Thymus (tissue), 11 donors: ENCODE results near the gene PKNOX1. TPM values are rescaled to one million over a fixed set of nuclear protein-coding genes. Genes with fewer than 3 reads are reported as not detected.
"Not testable (repeated sequence)": the region's sequence is repeated elsewhere in the genome, so short reads cannot be mapped to it uniquely, and the experiment has no call there.

Experiments
- DNase-seq, 9 donors: peaks; one replicate each; pipeline ENCODE4 v3.0.0-alpha.2; 2013; ENCODE audit warnings: low spot score in 9 of 9, low read depth in 6 of 9, missing footprints in 1 of 9
- H3K27ac ChIP-seq, 2 donors: one replicate each; pipeline ENCODE4 v1.5.1; 2013; ENCODE audit warnings: control low read depth in 1 of 2, low read depth in 1 of 2, low read length in 1 of 2, mild to moderate bottlenecking in 1 of 2, moderate library complexity in 1 of 2
- H3K27me3 ChIP-seq, 2 donors: one replicate each; pipeline ENCODE4 v1.5.1; 2013; ENCODE audit warnings: low read length in 1 of 2; ENCODE audit not compliant: control insufficient read depth in 2 of 2, insufficient read depth in 1 of 2
- H3K36me3 ChIP-seq, 2 donors: one replicate each; pipeline ENCODE4 v1.5.1; 2013; ENCODE audit warnings: low read length in 1 of 2, mild to moderate bottlenecking in 1 of 2, moderate library complexity in 1 of 2; ENCODE audit not compliant: control insufficient read depth in 2 of 2, insufficient read depth in 2 of 2
- H3K4me1 ChIP-seq, 2 donors: one replicate each; pipeline ENCODE4 v1.5.1; 2013; ENCODE audit warnings: low read length in 2 of 2; ENCODE audit not compliant: control insufficient read depth in 2 of 2, insufficient read depth in 2 of 2
- H3K4me3 ChIP-seq, 2 donors: one replicate each; pipeline ENCODE4 v1.5.1; 2013; ENCODE audit warnings: low read length in 2 of 2, control low read depth in 1 of 2, mild to moderate bottlenecking in 1 of 2
- H3K9me3 ChIP-seq, 2 donors: one replicate each; pipeline ENCODE4 v1.5.1; 2013; ENCODE audit warnings: low read length in 1 of 2, mild to moderate bottlenecking in 1 of 2; ENCODE audit not compliant: control insufficient read depth in 2 of 2, insufficient read depth in 1 of 2
- WGBS: extraction: QIAGEN DNeasy Blood & Tissue Kit; methylation state at CpG from one replicate; pipeline ENCODE4 v1.1.7; 2013; 5-methylcytosine and 5-hydroxymethylcytosine counted together
- polyA plus RNA-seq: library from polyadenylated mRNA; stranded (reverse); fragments of 200-250 nt; gene quantifications from one replicate; pipeline ENCODE4 v1.2.3, GENCODE V29; 2013
- total RNA-seq: library from RNA; stranded (reverse); fragments of 120-200 nt; gene quantifications from one replicate; pipeline ENCODE4 v1.2.4, GENCODE V29; 2013
- donor health status: healthy.

The PKNOX1 gene
- total and polyA plus RNA-seq, 2 donors = 10.8 to 13.4 TPM

GRCh38 chr21:43069682-43070081 is 95.3 kb downstream of the PKNOX1 start:
- DNase-seq, H3K27ac ChIP-seq, H3K4me1 ChIP-seq, H3K9me3 ChIP-seq, H3K36me3 ChIP-seq, H3K27me3 ChIP-seq, H3K4me3 ChIP-seq: not testable (repeated sequence)
- no CpG with 5 or more reads among the region's 10 CpGs for WGBS

- not testable (repeated sequence) for H3K27me3 ChIP-seq, H3K9me3 ChIP-seq, DNase-seq, H3K36me3 ChIP-seq, H3K4me3 ChIP-seq, H3K27ac ChIP-seq, H3K4me1 ChIP-seq
- no CpG with 5 or more reads among the region's 11 CpGs for WGBS
Observed at GRCh38 chr21:43072742-43073141, 98.4 kb downstream of the PKNOX1 start.

- DNase-seq = not testable (repeated sequence)
- no CpG with 5 or more reads among the region's 74 CpGs for WGBS
Observed at GRCh38 chr21:43074401-43075169, 100.2 kb downstream of the PKNOX1 start.

GRCh38 chr21:43075170-43076022 is 101.0 kb downstream of the PKNOX1 start, which contains the start of gene CBS:
Gene CBS, minus strand, starts transcription at chr21:43075835. Its CDS starts 3,642 bp downstream, at chr21:43072193.
- not testable (repeated sequence) for H3K27me3 ChIP-seq, H3K4me1 ChIP-seq, H3K9me3 ChIP-seq, DNase-seq, H3K4me3 ChIP-seq, H3K36me3 ChIP-seq, H3K27ac ChIP-seq
- no CpG with 5 or more reads among the region's 84 CpGs for WGBS

More at GRCh38 chr21:43074401-43075169, 100.2 kb downstream of the PKNOX1 start:
- not testable (repeated sequence) for H3K36me3 ChIP-seq, H3K9me3 ChIP-seq, H3K27ac ChIP-seq, H3K27me3 ChIP-seq, H3K4me1 ChIP-seq, H3K4me3 ChIP-seq

GRCh38 chr21:43076023-43076637 is 101.8 kb downstream of the PKNOX1 start:
- WGBS = no CpG with 5 or more reads among the region's 77 CpGs
- not testable (repeated sequence) for H3K27me3 ChIP-seq, H3K4me3 ChIP-seq, H3K9me3 ChIP-seq, H3K36me3 ChIP-seq, H3K4me1 ChIP-seq, H3K27ac ChIP-seq, DNase-seq

DNA sequence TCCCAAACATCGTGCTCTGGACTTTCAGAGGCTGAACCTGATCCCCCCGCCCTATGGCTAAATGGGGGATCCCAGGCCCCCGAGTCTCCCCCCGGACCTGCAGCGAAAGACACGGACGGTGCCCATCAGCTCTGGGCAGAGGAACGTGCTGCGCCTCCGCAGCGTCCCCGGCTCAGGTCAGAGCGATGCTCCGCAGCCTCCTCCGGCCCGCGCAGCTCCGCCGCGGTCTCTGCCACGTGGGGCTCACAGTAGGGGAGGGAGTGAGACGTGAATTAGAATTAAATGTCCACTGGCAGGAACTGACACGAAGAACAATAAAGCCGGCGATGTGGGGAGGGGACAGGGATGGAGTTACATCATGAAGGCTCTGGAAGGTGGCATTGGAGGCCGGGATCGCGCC is 102.3 kb downstream of the PKNOX1 start:
- not testable (repeated sequence) for H3K36me3 ChIP-seq, H3K27ac ChIP-seq, H3K9me3 ChIP-seq, H3K4me3 ChIP-seq, H3K27me3 ChIP-seq, H3K4me1 ChIP-seq, DNase-seq
- WGBS = 6% methylated on average over 3 of the region's 28 CpGs

GRCh38 chr21:43082587-43083300 is 108.4 kb downstream of the PKNOX1 start:
- H3K27ac ChIP-seq, H3K4me1 ChIP-seq, H3K9me3 ChIP-seq, H3K27me3 ChIP-seq, DNase-seq, H3K4me3 ChIP-seq, H3K36me3 ChIP-seq: not testable (repeated sequence)
- no CpG with 5 or more reads among the region's 24 CpGs for WGBS
